Stomach (tissue), 4 donors: ENCODE data around the gene S1PR3.
A peak's percentile ranks its signal among the peaks of the same experiment; 100 is the strongest.

Source experiments
- POLR2A ChIP-seq, 4 donors: fragments of 450-650 bp; IDR thresholded peaks; one replicate each; pipeline ENCODE4 v1.6.1; 2016; ENCODE audit warnings: antibody characterized with exemption in 4 of 4, control low read depth in 2 of 4, mild to moderate bottlenecking in 1 of 4, moderate library complexity in 1 of 4
- POLR2AphosphoS5 ChIP-seq, 3 donors: sonication (generic); formaldehyde crosslinking; IDR thresholded peaks; one replicate each; pipeline ENCODE4 v1.6.1; 2016; ENCODE audit warnings: antibody characterized with exemption in 3 of 3
- TF ChIP-seq, protein P1 (sequence below), 7 experiments: fragments of 450-650 bp in 4 of 7; fragments of 200-600 bp in 3 of 7; sonication (generic) in 3 of 7; IDR thresholded peaks; one replicate each; pipeline ENCODE4 v1.5.1; 2016 to 2019; ENCODE audit warnings: antibody characterized with exemption in 7 of 7, control low read depth in 2 of 7, mild to moderate bottlenecking in 1 of 7

DNA sequence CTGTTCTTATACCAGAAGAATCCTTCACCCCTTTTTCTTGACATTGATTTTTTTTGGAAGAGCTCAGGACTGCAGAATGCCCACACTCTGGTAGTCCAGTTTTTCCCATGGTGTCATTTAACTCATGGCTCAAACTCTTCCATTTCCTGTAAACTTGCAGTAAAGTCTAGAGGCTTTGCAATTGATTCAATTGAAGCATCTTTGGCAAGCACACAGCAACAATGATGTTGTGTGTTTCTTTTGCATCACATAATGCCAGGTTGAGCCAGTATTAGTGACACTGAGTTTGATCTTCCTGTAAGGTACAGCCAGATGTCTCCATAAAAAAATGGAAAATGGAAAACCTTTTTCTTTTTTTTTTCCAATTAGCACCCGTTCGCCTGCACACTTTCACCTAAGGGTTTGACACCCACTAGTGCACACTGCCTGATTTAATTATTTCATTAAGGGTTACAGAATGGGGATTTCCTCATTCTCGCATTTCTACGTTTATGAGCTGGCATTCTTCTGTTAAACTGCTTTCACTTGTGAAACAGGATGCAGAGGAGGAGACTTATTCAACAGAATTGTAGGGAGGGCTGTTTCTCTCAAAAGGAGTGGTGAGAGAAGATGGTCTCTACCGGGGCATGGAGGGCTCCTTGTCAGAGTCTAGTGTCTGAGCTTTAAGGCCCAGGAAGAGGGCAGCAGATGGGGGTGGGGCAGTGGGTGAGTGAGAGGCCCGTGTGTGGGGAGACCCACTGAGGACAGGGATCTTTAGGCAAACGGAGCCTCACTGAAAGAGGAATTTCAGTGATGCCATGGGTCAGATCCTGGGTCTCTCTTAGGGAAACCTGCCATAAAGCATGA, 2.2 kb upstream of the S1PR3 start:
- TF ChIP-seq POLR2A (IDR thresholded peaks at IDR 0.05), result no peak
- TF ChIP-seq, protein P1, sequence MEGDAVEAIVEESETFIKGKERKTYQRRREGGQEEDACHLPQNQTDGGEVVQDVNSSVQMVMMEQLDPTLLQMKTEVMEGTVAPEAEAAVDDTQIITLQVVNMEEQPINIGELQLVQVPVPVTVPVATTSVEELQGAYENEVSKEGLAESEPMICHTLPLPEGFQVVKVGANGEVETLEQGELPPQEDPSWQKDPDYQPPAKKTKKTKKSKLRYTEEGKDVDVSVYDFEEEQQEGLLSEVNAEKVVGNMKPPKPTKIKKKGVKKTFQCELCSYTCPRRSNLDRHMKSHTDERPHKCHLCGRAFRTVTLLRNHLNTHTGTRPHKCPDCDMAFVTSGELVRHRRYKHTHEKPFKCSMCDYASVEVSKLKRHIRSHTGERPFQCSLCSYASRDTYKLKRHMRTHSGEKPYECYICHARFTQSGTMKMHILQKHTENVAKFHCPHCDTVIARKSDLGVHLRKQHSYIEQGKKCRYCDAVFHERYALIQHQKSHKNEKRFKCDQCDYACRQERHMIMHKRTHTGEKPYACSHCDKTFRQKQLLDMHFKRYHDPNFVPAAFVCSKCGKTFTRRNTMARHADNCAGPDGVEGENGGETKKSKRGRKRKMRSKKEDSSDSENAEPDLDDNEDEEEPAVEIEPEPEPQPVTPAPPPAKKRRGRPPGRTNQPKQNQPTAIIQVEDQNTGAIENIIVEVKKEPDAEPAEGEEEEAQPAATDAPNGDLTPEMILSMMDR (IDR thresholded peaks at IDR 0.05), result no peak
- peak in 1 of 3 donors; percentile 30 for TF ChIP-seq POLR2AphosphoS5 (IDR thresholded peaks at IDR 0.05)
